HG03097 (cell line): ENCODE measurements around the gene KLHL30.
A peak's percentile ranks its signal among the peaks of the same experiment; 100 is the strongest.
"Not testable (repeated sequence)": the region's sequence is repeated elsewhere in the genome, so short reads cannot be mapped to it uniquely, and the experiment has no call there.

Experiments
- ATAC-seq: cut with Tn5 transposase; IDR thresholded peaks from one replicate; pipeline ENCODE4 v1.9.1; 2021; ENCODE audit not compliant: unreplicated experiment, low FRiP score

KLHL30 gene

GRCh38 chr2:238101891-238102841 lies 36.3 kb upstream of the KLHL30 start:
- ATAC-seq, result no peak

GRCh38 chr2:238102865-238103264 lies 35.6 kb upstream of the KLHL30 start:
- no peak for ATAC-seq

GRCh38 chr2:238103465-238104225 lies 34.8 kb upstream of the KLHL30 start:
- ATAC-seq, result no peak

GRCh38 chr2:238104226-238104690 lies 34.2 kb upstream of the KLHL30 start:
- ATAC-seq, result no peak

- no peak for ATAC-seq
Measured at GRCh38 chr2:238104691-238105371, 33.6 kb upstream of the KLHL30 start.

GRCh38 chr2:238105506-238106338 lies 32.7 kb upstream of the KLHL30 start:
- no peak for ATAC-seq

- ATAC-seq, result no peak
Measured at GRCh38 chr2:238106339-238106697, 32.1 kb upstream of the KLHL30 start.

GRCh38 chr2:238106698-238107524 lies 31.6 kb upstream of the KLHL30 start:
- ATAC-seq, result no peak

GRCh38 chr2:238107525-238108422 lies 30.7 kb upstream of the KLHL30 start:
- ATAC-seq, result no peak

GRCh38 chr2:238108423-238109183 lies 29.9 kb upstream of the KLHL30 start:
- peak; percentile 80 for ATAC-seq

GRCh38 chr2:238113611-238114010 lies 24.9 kb upstream of the KLHL30 start:
- no peak for ATAC-seq

- no peak for ATAC-seq
Measured at GRCh38 chr2:238114331-238114841, 24.1 kb upstream of the KLHL30 start.

GRCh38 chr2:238114851-238115660 lies 23.4 kb upstream of the KLHL30 start:
- ATAC-seq, result no peak

- not testable (repeated sequence) for ATAC-seq
Measured at GRCh38 chr2:238115709-238116108, 22.8 kb upstream of the KLHL30 start.

GRCh38 chr2:238116298-238117198 lies 21.9 kb upstream of the KLHL30 start:
- ATAC-seq, result no peak
